WTC11 (cell line): Measurements from ENCODE around the gene MIGA2. TPM values are rescaled to one million over a fixed set of nuclear protein-coding genes. Genes with fewer than 3 reads are reported as not detected.

Experiments used
- ATAC-seq: fragments of 200-7000 bp; cut with Tn5 transposase; 2 replicates; pipeline ENCODE4 v1.10.0; 2021; ENCODE audit warnings: mild to moderate bottlenecking, moderate library complexity
- CTCF ChIA-PET: fragments of 300-600 bp; sonication (Branson Sonifier 250); formaldehyde crosslinking; loops from one replicate; lab custom pipeline; 2021; ENCODE audit warnings: antibody characterized with exemption; lab: Charles Lee
- POLR2A ChIA-PET: fragments of 350-600 bp; sonication (Branson Sonifier 250); formaldehyde crosslinking; loops from one replicate; lab custom pipeline; 2021; ENCODE audit warnings: antibody characterized with exemption; lab: Charles Lee
- DNase-seq: peaks from one replicate; pipeline ENCODE4 v3.0.0; 2021; ENCODE audit warnings: low spot score
- H3K27ac Mint-ChIP-seq: 2 replicates; pipeline ENCODE4 v1.8.0; 2021; ENCODE audit warnings: mixed read lengths
- H3K27me3 Mint-ChIP-seq: 2 replicates; pipeline ENCODE4 v1.8.0; 2021; ENCODE audit warnings: low read depth, mild to moderate bottlenecking, moderate library complexity, mixed read lengths
- H3K36me3 Mint-ChIP-seq: 2 replicates; pipeline ENCODE4 v1.8.0; 2021; ENCODE audit warnings: mixed read lengths
- H3K4me1 Mint-ChIP-seq: 2 replicates; pipeline ENCODE4 v1.8.0; 2022; ENCODE audit warnings: mixed read lengths
- H3K4me3 Mint-ChIP-seq: 2 replicates; pipeline ENCODE4 v1.8.0; 2021; ENCODE audit warnings: mild to moderate bottlenecking, moderate library complexity, mixed read lengths
- H3K9me3 Mint-ChIP-seq: 2 replicates; pipeline ENCODE4 v1.8.0; 2021; ENCODE audit warnings: mixed read lengths
- CREM ChIP-seq: sonication (generic); formaldehyde crosslinking; IDR thresholded peaks from 2 replicates; pipeline ENCODE4 v1.8.1; 2022; ENCODE audit warnings: mild to moderate bottlenecking, missing genetic modification reagents, moderate library complexity
- E2F4 ChIP-seq: sonication (generic); formaldehyde crosslinking; IDR thresholded peaks from 2 replicates; pipeline ENCODE4 v1.8.1; 2022; ENCODE audit warnings: low read depth, mild to moderate bottlenecking, moderate library complexity, missing genetic modification reagents, borderline replicate concordance
- FOXJ3 ChIP-seq: sonication (generic); formaldehyde crosslinking; IDR thresholded peaks from 2 replicates; pipeline ENCODE4 v1.9.0; 2021; ENCODE audit warnings: missing genetic modification reagents, mild to moderate bottlenecking, borderline replicate concordance
- FOXK1 ChIP-seq: sonication (generic); formaldehyde crosslinking; IDR thresholded peaks from 2 replicates; pipeline ENCODE4 v1.8.0; 2022; ENCODE audit warnings: mild to moderate bottlenecking, moderate library complexity, missing genetic modification reagents
- HMGA2 ChIP-seq: fragments of 250-450 bp; sonication (Bioruptor Pico); IDR thresholded peaks from 2 replicates; pipeline ENCODE4 v1.4.0; 2021; ENCODE audit warnings: mild to moderate bottlenecking, moderate library complexity
- JUN ChIP-seq: sonication (generic); formaldehyde crosslinking; IDR thresholded peaks from 2 replicates; pipeline ENCODE4 v1.8.0; 2023; ENCODE audit warnings: mild to moderate bottlenecking, missing genetic modification reagents
- NFYB ChIP-seq: sonication (generic); formaldehyde crosslinking; conservative IDR thresholded peaks from 2 replicates; pipeline ENCODE4 v1.8.0; 2022; ENCODE audit warnings: low read depth, missing genetic modification reagents
- NR2C2 ChIP-seq: sonication (generic); formaldehyde crosslinking; IDR thresholded peaks from 2 replicates; pipeline ENCODE4 v1.8.0; 2022; ENCODE audit warnings: mild to moderate bottlenecking, missing genetic modification reagents
- PRRX2 ChIP-seq: fragments of 250-450 bp; sonication (Bioruptor Pico); IDR thresholded peaks from 2 replicates; pipeline ENCODE4 v1.8.0; 2021; ENCODE audit warnings: mild to moderate bottlenecking
- RORB ChIP-seq: fragments of 250-450 bp; sonication (Bioruptor Pico); IDR thresholded peaks from 2 replicates; pipeline ENCODE4 v1.9.0; 2021; ENCODE audit warnings: mild to moderate bottlenecking
- SMAD4 ChIP-seq: sonication (generic); formaldehyde crosslinking; IDR thresholded peaks from 2 replicates; pipeline ENCODE4 v1.8.0; 2022; ENCODE audit warnings: mild to moderate bottlenecking, missing genetic modification reagents
- TEAD1 ChIP-seq: sonication (generic); formaldehyde crosslinking; IDR thresholded peaks from 2 replicates; pipeline ENCODE4 v1.8.0; 2022; ENCODE audit warnings: mild to moderate bottlenecking, missing genetic modification reagents
- ZNF232 ChIP-seq: sonication (generic); formaldehyde crosslinking; IDR thresholded peaks from 2 replicates; pipeline ENCODE4 v1.8.0; 2022; ENCODE audit warnings: mild to moderate bottlenecking, missing genetic modification reagents
- total RNA-seq: library from RNA; stranded (reverse); gene quantifications from 3 replicates; pipeline ENCODE4 v1.2.3, GENCODE V29; 2021
- TF ChIP-seq, protein P1 (sequence below): fragments of 250-450 bp; sonication (Bioruptor Pico); IDR thresholded peaks from 2 replicates; pipeline ENCODE4 v2.1.2; 2022; ENCODE audit warnings: mild to moderate bottlenecking, moderate library complexity
- TF ChIP-seq, protein P2 (sequence below): sonication (generic); formaldehyde crosslinking; IDR thresholded peaks from 2 replicates; pipeline ENCODE4 v1.8.1; 2023; ENCODE audit warnings: mild to moderate bottlenecking, missing genetic modification reagents
- TF ChIP-seq, protein P3 (sequence below): sonication (generic); formaldehyde crosslinking; IDR thresholded peaks from 2 replicates; pipeline ENCODE4 v1.8.1; 2022; ENCODE audit warnings: low read depth, missing genetic modification reagents, borderline replicate concordance
- TF ChIP-seq, protein P4 (sequence below): sonication (generic); formaldehyde crosslinking; IDR thresholded peaks from 2 replicates; pipeline ENCODE4 v1.8.1; 2023; ENCODE audit warnings: mild to moderate bottlenecking, missing genetic modification reagents
- TF ChIP-seq, protein P5 (sequence below): sonication (generic); formaldehyde crosslinking; IDR thresholded peaks from 2 replicates; pipeline ENCODE4 v1.8.0; 2023; ENCODE audit warnings: mild to moderate bottlenecking, missing genetic modification reagents
- TF ChIP-seq, protein P6 (sequence below): fragments of 200-600 bp; IDR thresholded peaks from 2 replicates; pipeline ENCODE4 v1.8.0; 2022; ENCODE audit warnings: antibody characterized with exemption
- TF ChIP-seq, protein P7 (sequence below): sonication (generic); formaldehyde crosslinking; IDR thresholded peaks from 2 replicates; pipeline ENCODE4 v1.8.1; 2023; ENCODE audit warnings: mild to moderate bottlenecking, moderate library complexity, missing genetic modification reagents

Gene MIGA2
- total RNA-seq, 1 experiment from 2014 or later, result 61.7 TPM

GRCh38 chr9:129001504-129002325 lies 34.7 kb upstream of the MIGA2 start:
- TF ChIP-seq JUN (CRISPR knock-in tag), result no peak
- ChIA-PET POLR2A (no interaction called here), CTCF (interaction anchor here (0.6 to 1.9 kb wide), 2 partner anchors 9 to 304 kb away, joined by 3 to 6 read pairs; no protein-coding TSS in a partner anchor)
- no peak overlapping the region for H3K27ac Mint-ChIP-seq
- ATAC-seq (no peak), DNase-seq (no peak)
- H3K9me3 Mint-ChIP-seq, result no peaks in the 10 kb centered on the region
- H3K4me1 Mint-ChIP-seq, result 0 out of 2 replicates have a peak, but pooled peaks cover 2% of the 10 kb centered on the region
- H3K27me3 Mint-ChIP-seq, result no peaks in the 10 kb centered on the region
- peaks cover 81% of the 10 kb centered on the region for H3K36me3 Mint-ChIP-seq
- no peak overlapping the region for H3K4me3 Mint-ChIP-seq

DNA sequence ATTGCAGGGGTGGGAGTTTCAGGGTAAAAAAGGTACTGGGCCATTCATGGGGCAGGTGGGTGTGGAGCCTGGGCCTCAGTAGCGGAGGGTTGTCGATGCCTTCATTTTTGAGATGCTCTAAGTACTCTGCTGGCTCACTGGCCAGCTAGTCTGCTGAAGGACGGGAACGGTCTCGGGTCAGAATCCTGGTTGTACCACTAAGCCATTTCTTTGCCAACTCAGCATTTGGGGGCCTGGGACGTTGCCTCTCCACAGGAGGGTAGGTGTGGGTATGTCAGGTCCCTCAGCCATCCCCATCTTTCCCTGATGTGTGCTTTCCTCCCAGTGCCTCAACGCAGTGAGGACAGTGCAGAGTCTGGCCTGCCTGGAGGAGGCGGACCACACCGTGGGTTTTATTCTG lies 33.4 kb upstream of the MIGA2 start:
- DNase-seq (no peak), ATAC-seq (no peak)
- no peak overlapping the region for H3K27ac Mint-ChIP-seq
- 0 out of 2 replicates have a peak, but pooled peaks cover 2% of the 10 kb centered on the region for H3K4me1 Mint-ChIP-seq
- no peaks in the 10 kb centered on the region for H3K27me3 Mint-ChIP-seq
- CTCF ChIA-PET, result interaction anchor here (0.9 to 1.9 kb wide), 2 partner anchors 10 to 94 kb away, joined by 3 to 6 read pairs; no protein-coding TSS in a partner anchor
- H3K4me3 Mint-ChIP-seq, result no peak overlapping the region
- H3K36me3 Mint-ChIP-seq, result peaks cover 72% of the 10 kb centered on the region
- no peak for TF ChIP-seq FOXK1 (CRISPR knock-in tag)
- TF ChIP-seq, protein P1, sequence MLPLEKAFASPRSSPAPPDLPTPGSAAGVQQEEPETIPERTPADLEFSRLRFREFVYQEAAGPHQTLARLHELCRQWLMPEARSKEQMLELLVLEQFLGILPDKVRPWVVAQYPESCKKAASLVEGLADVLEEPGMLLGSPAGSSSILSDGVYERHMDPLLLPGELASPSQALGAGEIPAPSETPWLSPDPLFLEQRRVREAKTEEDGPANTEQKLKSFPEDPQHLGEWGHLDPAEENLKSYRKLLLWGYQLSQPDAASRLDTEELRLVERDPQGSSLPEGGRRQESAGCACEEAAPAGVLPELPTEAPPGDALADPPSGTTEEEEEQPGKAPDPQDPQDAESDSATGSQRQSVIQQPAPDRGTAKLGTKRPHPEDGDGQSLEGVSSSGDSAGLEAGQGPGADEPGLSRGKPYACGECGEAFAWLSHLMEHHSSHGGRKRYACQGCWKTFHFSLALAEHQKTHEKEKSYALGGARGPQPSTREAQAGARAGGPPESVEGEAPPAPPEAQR (CRISPR knock-in tag), result no peak
- TF ChIP-seq, protein P2, sequence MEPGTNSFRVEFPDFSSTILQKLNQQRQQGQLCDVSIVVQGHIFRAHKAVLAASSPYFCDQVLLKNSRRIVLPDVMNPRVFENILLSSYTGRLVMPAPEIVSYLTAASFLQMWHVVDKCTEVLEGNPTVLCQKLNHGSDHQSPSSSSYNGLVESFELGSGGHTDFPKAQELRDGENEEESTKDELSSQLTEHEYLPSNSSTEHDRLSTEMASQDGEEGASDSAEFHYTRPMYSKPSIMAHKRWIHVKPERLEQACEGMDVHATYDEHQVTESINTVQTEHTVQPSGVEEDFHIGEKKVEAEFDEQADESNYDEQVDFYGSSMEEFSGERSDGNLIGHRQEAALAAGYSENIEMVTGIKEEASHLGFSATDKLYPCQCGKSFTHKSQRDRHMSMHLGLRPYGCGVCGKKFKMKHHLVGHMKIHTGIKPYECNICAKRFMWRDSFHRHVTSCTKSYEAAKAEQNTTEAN (CRISPR knock-in tag), result no peak
- TF ChIP-seq E2F4 (CRISPR knock-in tag), result no peak
- no peak for TF ChIP-seq HMGA2
- TF ChIP-seq NFYB, result no peak
- no peak for TF ChIP-seq NR2C2 (CRISPR knock-in tag)
- TF ChIP-seq, protein P3, sequence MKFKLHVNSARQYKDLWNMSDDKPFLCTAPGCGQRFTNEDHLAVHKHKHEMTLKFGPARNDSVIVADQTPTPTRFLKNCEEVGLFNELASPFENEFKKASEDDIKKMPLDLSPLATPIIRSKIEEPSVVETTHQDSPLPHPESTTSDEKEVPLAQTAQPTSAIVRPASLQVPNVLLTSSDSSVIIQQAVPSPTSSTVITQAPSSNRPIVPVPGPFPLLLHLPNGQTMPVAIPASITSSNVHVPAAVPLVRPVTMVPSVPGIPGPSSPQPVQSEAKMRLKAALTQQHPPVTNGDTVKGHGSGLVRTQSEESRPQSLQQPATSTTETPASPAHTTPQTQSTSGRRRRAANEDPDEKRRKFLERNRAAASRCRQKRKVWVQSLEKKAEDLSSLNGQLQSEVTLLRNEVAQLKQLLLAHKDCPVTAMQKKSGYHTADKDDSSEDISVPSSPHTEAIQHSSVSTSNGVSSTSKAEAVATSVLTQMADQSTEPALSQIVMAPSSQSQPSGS (CRISPR knock-in tag), result no peak
- TF ChIP-seq JUN (CRISPR knock-in tag), result no peak
- no peak for TF ChIP-seq CREM (CRISPR knock-in tag)
- TF ChIP-seq, protein P4, sequence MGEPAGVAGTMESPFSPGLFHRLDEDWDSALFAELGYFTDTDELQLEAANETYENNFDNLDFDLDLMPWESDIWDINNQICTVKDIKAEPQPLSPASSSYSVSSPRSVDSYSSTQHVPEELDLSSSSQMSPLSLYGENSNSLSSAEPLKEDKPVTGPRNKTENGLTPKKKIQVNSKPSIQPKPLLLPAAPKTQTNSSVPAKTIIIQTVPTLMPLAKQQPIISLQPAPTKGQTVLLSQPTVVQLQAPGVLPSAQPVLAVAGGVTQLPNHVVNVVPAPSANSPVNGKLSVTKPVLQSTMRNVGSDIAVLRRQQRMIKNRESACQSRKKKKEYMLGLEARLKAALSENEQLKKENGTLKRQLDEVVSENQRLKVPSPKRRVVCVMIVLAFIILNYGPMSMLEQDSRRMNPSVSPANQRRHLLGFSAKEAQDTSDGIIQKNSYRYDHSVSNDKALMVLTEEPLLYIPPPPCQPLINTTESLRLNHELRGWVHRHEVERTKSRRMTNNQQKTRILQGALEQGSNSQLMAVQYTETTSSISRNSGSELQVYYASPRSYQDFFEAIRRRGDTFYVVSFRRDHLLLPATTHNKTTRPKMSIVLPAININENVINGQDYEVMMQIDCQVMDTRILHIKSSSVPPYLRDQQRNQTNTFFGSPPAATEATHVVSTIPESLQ (CRISPR knock-in tag), result no peak
- TF ChIP-seq, protein P5, sequence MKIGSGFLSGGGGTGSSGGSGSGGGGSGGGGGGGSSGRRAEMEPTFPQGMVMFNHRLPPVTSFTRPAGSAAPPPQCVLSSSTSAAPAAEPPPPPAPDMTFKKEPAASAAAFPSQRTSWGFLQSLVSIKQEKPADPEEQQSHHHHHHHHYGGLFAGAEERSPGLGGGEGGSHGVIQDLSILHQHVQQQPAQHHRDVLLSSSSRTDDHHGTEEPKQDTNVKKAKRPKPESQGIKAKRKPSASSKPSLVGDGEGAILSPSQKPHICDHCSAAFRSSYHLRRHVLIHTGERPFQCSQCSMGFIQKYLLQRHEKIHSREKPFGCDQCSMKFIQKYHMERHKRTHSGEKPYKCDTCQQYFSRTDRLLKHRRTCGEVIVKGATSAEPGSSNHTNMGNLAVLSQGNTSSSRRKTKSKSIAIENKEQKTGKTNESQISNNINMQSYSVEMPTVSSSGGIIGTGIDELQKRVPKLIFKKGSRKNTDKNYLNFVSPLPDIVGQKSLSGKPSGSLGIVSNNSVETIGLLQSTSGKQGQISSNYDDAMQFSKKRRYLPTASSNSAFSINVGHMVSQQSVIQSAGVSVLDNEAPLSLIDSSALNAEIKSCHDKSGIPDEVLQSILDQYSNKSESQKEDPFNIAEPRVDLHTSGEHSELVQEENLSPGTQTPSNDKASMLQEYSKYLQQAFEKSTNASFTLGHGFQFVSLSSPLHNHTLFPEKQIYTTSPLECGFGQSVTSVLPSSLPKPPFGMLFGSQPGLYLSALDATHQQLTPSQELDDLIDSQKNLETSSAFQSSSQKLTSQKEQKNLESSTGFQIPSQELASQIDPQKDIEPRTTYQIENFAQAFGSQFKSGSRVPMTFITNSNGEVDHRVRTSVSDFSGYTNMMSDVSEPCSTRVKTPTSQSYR (CRISPR knock-in tag), result no peak
- TF ChIP-seq PRRX2 (CRISPR knock-in tag), result no peak
- TF ChIP-seq TEAD1 (CRISPR knock-in tag), result no peak
- no peak for TF ChIP-seq FOXJ3 (CRISPR knock-in tag)
- TF ChIP-seq ZNF232, result no peak
- TF ChIP-seq, protein P6, sequence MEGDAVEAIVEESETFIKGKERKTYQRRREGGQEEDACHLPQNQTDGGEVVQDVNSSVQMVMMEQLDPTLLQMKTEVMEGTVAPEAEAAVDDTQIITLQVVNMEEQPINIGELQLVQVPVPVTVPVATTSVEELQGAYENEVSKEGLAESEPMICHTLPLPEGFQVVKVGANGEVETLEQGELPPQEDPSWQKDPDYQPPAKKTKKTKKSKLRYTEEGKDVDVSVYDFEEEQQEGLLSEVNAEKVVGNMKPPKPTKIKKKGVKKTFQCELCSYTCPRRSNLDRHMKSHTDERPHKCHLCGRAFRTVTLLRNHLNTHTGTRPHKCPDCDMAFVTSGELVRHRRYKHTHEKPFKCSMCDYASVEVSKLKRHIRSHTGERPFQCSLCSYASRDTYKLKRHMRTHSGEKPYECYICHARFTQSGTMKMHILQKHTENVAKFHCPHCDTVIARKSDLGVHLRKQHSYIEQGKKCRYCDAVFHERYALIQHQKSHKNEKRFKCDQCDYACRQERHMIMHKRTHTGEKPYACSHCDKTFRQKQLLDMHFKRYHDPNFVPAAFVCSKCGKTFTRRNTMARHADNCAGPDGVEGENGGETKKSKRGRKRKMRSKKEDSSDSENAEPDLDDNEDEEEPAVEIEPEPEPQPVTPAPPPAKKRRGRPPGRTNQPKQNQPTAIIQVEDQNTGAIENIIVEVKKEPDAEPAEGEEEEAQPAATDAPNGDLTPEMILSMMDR, result no peak
- no peak for TF ChIP-seq RORB (CRISPR knock-in tag)
- TF ChIP-seq SMAD4 (CRISPR knock-in tag), result no peak
- TF ChIP-seq, protein P7, sequence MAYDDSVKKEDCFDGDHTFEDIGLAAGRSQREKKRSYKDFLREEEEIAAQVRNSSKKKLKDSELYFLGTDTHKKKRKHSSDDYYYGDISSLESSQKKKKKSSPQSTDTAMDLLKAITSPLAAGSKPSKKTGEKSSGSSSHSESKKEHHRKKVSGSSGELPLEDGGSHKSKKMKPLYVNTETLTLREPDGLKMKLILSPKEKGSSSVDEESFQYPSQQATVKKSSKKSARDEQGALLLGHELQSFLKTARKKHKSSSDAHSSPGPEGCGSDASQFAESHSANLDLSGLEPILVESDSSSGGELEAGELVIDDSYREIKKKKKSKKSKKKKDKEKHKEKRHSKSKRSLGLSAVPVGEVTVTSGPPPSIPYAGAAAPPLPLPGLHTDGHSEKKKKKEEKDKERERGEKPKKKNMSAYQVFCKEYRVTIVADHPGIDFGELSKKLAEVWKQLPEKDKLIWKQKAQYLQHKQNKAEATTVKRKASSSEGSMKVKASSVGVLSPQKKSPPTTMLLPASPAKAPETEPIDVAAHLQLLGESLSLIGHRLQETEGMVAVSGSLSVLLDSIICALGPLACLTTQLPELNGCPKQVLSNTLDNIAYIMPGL, result no peak
- H3K9me3 Mint-ChIP-seq, result no peaks in the 10 kb centered on the region
- POLR2A ChIA-PET, result interaction anchor here (1.4 kb wide), 1 partner anchor 78 kb away, joined by 4 read pairs; the partner anchor contains the start of gene DOLPP1
